Suprapubic skin (tissue), 4 donors: ENCODE measurements around the gene TCEA2. TPM values are rescaled to one million over a fixed set of nuclear protein-coding genes. Genes with fewer than 3 reads are reported as not detected.

Experiments used
- DNase-seq, 2 donors: peaks; one replicate each; pipeline ENCODE4 v3.0.0-alpha.2; 2019; ENCODE audit warnings: low spot score in 2 of 2
- H3K27ac ChIP-seq: fragments of 200-600 bp; sonication (generic); one replicate; pipeline ENCODE4 v1.5.1; 2019
- H3K27me3 ChIP-seq: fragments of 200-600 bp; sonication (generic); one replicate; pipeline ENCODE4 v1.5.1; 2019
- H3K36me3 ChIP-seq: fragments of 200-600 bp; sonication (generic); one replicate; pipeline ENCODE4 v1.5.1; 2019
- H3K4me1 ChIP-seq: fragments of 200-600 bp; sonication (generic); one replicate; pipeline ENCODE4 v1.5.1; 2019
- H3K4me3 ChIP-seq: fragments of 200-600 bp; sonication (generic); one replicate; pipeline ENCODE4 v1.5.1; 2019; ENCODE audit warnings: mild to moderate bottlenecking
- H3K9me3 ChIP-seq: fragments of 200-600 bp; sonication (generic); one replicate; pipeline ENCODE4 v1.5.1; 2019
- CTCF ChIP-seq, 2 donors: fragments of 200-600 bp in 1 of 2; fragments of 450-650 bp in 1 of 2; sonication (generic) in 1 of 2; IDR thresholded peaks; one replicate each; pipeline ENCODE4 v1.5.1; 2016 to 2019; ENCODE audit warnings: antibody characterized with exemption in 2 of 2, mild to moderate bottlenecking in 1 of 2, moderate library complexity in 1 of 2
- EP300 ChIP-seq: sonication (generic); formaldehyde crosslinking; IDR thresholded peaks from one replicate; pipeline ENCODE4 v1.6.1; 2017; ENCODE audit warnings: antibody characterized with exemption
- POLR2A ChIP-seq, 2 donors: fragments of 450-650 bp; IDR thresholded peaks; one replicate each; pipeline ENCODE4 v1.6.1; 2017; ENCODE audit warnings: antibody characterized with exemption in 2 of 2, mild to moderate bottlenecking in 2 of 2, moderate library complexity in 2 of 2
- POLR2AphosphoS5 ChIP-seq, 3 donors: sonication (generic); formaldehyde crosslinking; IDR thresholded peaks; one replicate each; pipeline ENCODE4 v1.6.1; 2017; ENCODE audit warnings: antibody characterized with exemption in 3 of 3
- WGBS: methylation state at CpG from one replicate; pipeline ENCODE4 v1.1.5; 2018; 5-methylcytosine and 5-hydroxymethylcytosine counted together
- total RNA-seq, 4 donors: library from RNA; depleted of rRNA; stranded (reverse); fragments of >200 nt; gene quantifications; one replicate each; pipeline ENCODE4 v1.1.0, GENCODE V29; 2016

TCEA2 gene
- total RNA-seq, 4 donors from 2014 or later: 8.6 to 27.9 (median 13.2) TPM

- Histone ChIP-seq H3K36me3 (no peaks in the 10 kb centered on the region), H3K4me3 (no peak overlapping the region), H3K4me1 (peaks cover 14% of the 10 kb centered on the region), H3K9me3 (no peaks in the 10 kb centered on the region), H3K27ac (no peak overlapping the region), H3K27me3 (peaks cover 57% of the 10 kb centered on the region)
- no peak for DNase-seq
- 68% methylated on average over 4 of the region's 4 CpGs for WGBS
- TF ChIP-seq POLR2AphosphoS5 (IDR thresholded peaks at IDR 0.05): no peak
- no peak for TF ChIP-seq POLR2A (IDR thresholded peaks at IDR 0.05)
- no peak for TF ChIP-seq EP300
- TF ChIP-seq CTCF (IDR thresholded peaks at IDR 0.05): no peak
Measured at GRCh38 chr20:64100566-64100888, 37.5 kb downstream of the TCEA2 start.

DNA sequence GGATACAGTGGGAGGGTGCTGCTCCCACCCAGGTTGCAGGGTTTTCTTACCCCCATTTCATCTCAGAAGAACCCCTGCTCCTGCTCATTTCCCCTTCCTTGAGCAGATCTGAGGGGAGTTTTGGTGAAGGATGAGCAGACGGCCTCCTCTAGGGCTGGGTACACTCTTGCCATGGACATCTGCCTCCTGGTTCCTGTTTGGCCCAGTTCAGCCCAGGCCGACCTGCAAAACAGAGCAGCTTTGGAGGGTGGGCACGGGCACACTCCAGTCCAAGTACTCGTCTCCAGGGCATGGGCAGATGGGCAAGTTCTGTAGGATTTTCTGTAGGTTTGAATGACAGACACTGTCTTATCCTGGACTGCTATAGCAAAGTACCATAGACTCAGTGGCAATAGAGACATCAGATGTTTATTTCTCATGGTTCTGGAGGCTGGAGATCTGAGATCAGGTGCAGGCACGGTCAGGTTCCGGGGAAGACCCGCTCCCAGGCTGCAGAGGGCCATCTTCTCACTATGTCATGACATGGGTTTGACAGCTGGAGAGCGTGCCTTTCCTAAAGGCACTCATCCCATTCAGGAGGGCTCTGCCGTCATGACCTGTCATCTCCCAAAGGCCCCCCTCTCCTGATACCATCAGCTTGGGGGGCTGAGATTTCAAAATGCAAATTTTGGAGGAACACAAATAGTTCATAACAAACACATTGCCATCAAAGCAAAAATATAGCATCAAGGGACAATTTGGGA, 38.1 kb downstream of the TCEA2 start:
- no peaks in the 10 kb centered on the region for H3K9me3 ChIP-seq
- DNase-seq: no peak
- H3K4me1 ChIP-seq: peaks cover 14% of the 10 kb centered on the region
- H3K27me3 ChIP-seq: peaks cover 58% of the 10 kb centered on the region
- no peak overlapping the region for H3K4me3 ChIP-seq
- TF ChIP-seq POLR2A (IDR thresholded peaks at IDR 0.05) (no peak), CTCF (IDR thresholded peaks at IDR 0.05) (no peak), EP300 (no peak), POLR2AphosphoS5 (IDR thresholded peaks at IDR 0.05) (no peak)
- no peaks in the 10 kb centered on the region for H3K36me3 ChIP-seq
- H3K27ac ChIP-seq: no peak overlapping the region
- 85% methylated on average over 6 of the region's 9 CpGs for WGBS

GRCh38 chr20:64101731-64102621, 39.0 kb downstream of the TCEA2 start:
- WGBS: 52% methylated on average over 7 of the region's 64 CpGs
- Histone ChIP-seq H3K27ac (no peak overlapping the region), H3K36me3 (no peaks in the 10 kb centered on the region), H3K4me3 (peak overlapping the region; percentile 46), H3K4me1 (peaks cover 14% of the 10 kb centered on the region), H3K9me3 (no peaks in the 10 kb centered on the region), H3K27me3 (peaks cover 67% of the 10 kb centered on the region)
- DNase-seq: no peak
- peak; percentile 6 to 76 for TF ChIP-seq CTCF (IDR thresholded peaks at IDR 0.05)
- TF ChIP-seq POLR2A (IDR thresholded peaks at IDR 0.05): no peak

GRCh38 chr20:64102647-64103354, 39.8 kb downstream of the TCEA2 start:
- TF ChIP-seq POLR2A (IDR thresholded peaks at IDR 0.05) (no peak), CTCF (IDR thresholded peaks at IDR 0.05) (no peak), POLR2AphosphoS5 (IDR thresholded peaks at IDR 0.05) (no peak), EP300 (no peak)
- H3K4me3 ChIP-seq: peak overlapping the region; percentile 46
- no peak overlapping the region for H3K27ac ChIP-seq
- 61% methylated on average over 8 of the region's 30 CpGs for WGBS
- H3K36me3 ChIP-seq: no peaks in the 10 kb centered on the region
- peaks cover 70% of the 10 kb centered on the region for H3K27me3 ChIP-seq
- H3K4me1 ChIP-seq: peaks cover 14% of the 10 kb centered on the region
- no peaks in the 10 kb centered on the region for H3K9me3 ChIP-seq
- DNase-seq: no peak
